GM18873 (cell line): ENCODE measurements around the gene PCYT1A.
"Not testable (repeated sequence)": the region's sequence is repeated elsewhere in the genome, so short reads cannot be mapped to it uniquely, and the experiment has no call there.

Experiments
- ATAC-seq: cut with Tn5 transposase; IDR thresholded peaks from one replicate; pipeline ENCODE4 v1.9.1; 2021; ENCODE audit warnings: mild to moderate bottlenecking, moderate library complexity, moderate number of reproducible peaks; ENCODE audit not compliant: unreplicated experiment, low FRiP score

PCYT1A gene

GRCh38 chr3:196217307-196218154 lies 70.0 kb downstream of the PCYT1A start:
- ATAC-seq: no peak

- ATAC-seq: no peak
Observed at GRCh38 chr3:196216681-196217211, 70.8 kb downstream of the PCYT1A start.

GRCh38 chr3:196216089-196216564 lies 71.4 kb downstream of the PCYT1A start, which contains the start of gene SLC51A:
Gene SLC51A (plus strand): TSS chr3:196216534. CDS start chr3:196216713, 179 bp downstream.
- ATAC-seq: no peak

- no peak for ATAC-seq
Observed at GRCh38 chr3:196215493-196216020, 72.0 kb downstream of the PCYT1A start.

GRCh38 chr3:196214783-196215441 lies 72.6 kb downstream of the PCYT1A start:
- no peak for ATAC-seq

GRCh38 chr3:196210673-196211556 lies 76.6 kb downstream of the PCYT1A start, which contains the start of gene ZDHHC19:
Gene ZDHHC19 (minus strand): TSS chr3:196211400. CDS start chr3:196211315, 85 bp downstream.
- ATAC-seq: no peak

GRCh38 chr3:196209944-196210672 lies 77.4 kb downstream of the PCYT1A start:
- ATAC-seq: not testable (repeated sequence)

- no peak for ATAC-seq
Observed at GRCh38 chr3:196208942-196209695, 78.4 kb downstream of the PCYT1A start.

GRCh38 chr3:196207833-196208607 lies 79.5 kb downstream of the PCYT1A start:
- no peak for ATAC-seq

- no peak for ATAC-seq
Observed at GRCh38 chr3:196207159-196207832, 80.2 kb downstream of the PCYT1A start.

- ATAC-seq: not testable (repeated sequence)
Observed at GRCh38 chr3:196205442-196206205, 81.9 kb downstream of the PCYT1A start.

GRCh38 chr3:196203846-196204245 lies 83.7 kb downstream of the PCYT1A start:
- no peak for ATAC-seq

- no peak for ATAC-seq
Observed at GRCh38 chr3:196202516-196202970, 85.0 kb downstream of the PCYT1A start.

GRCh38 chr3:196198771-196199753 lies 88.5 kb downstream of the PCYT1A start:
- no peak for ATAC-seq

- no peak for ATAC-seq
Observed at GRCh38 chr3:196198081-196198675, 89.3 kb downstream of the PCYT1A start.
